OCI-LY1 (cell line): ENCODE measurements around the gene TRAPPC1.
"Not testable (repeated sequence)": the region's sequence is repeated elsewhere in the genome, so short reads cannot be mapped to it uniquely, and the experiment has no call there.

Experiments used
- H2AFZ ChIP-seq: fragments of 200-600 bp; sonication (generic), shearing (Covaris generic); 2 replicates; pipeline ENCODE4 v1.6.0; 2014; ENCODE audit warnings: antibody characterized with exemption, mild to moderate bottlenecking, low read length
- H3F3A ChIP-seq: fragments of 200-600 bp; sonication (generic), shearing (Covaris generic); 2 replicates; pipeline ENCODE4 v1.6.0; 2014; ENCODE audit warnings: mild to moderate bottlenecking, antibody characterized with exemption, low read length, moderate library complexity; ENCODE audit not compliant: insufficient read depth
- H3K27ac ChIP-seq: fragments of 200-600 bp; sonication (generic); 2 replicates; pipeline ENCODE4 v1.5.1; 2014; ENCODE audit warnings: low read length, mixed run types, mild to moderate bottlenecking, low read depth; ENCODE audit not compliant: poor library complexity, severe bottlenecking
- H3K27me3 ChIP-seq: fragments of 200-600 bp; sonication (generic); 2 replicates; pipeline ENCODE4 v1.6.0; 2014; ENCODE audit warnings: antibody characterized with exemption, mild to moderate bottlenecking, low read length, moderate library complexity; ENCODE audit not compliant: insufficient read depth
- H3K36me3 ChIP-seq: fragments of 200-600 bp; sonication (generic); 2 replicates; pipeline ENCODE4 v1.6.1; 2014; ENCODE audit warnings: mild to moderate bottlenecking, antibody characterized with exemption, low read length, moderate library complexity, mixed read lengths; ENCODE audit not compliant: insufficient read depth
- H3K4me1 ChIP-seq: fragments of 200-600 bp; sonication (generic); 2 replicates; pipeline ENCODE4 v1.5.1; 2014; ENCODE audit warnings: mild to moderate bottlenecking, low read length, moderate library complexity; ENCODE audit not compliant: insufficient read depth, severe bottlenecking
- H3K4me2 ChIP-seq: fragments of 200-600 bp; sonication (generic), shearing (Covaris generic); 2 replicates; pipeline ENCODE4 v1.6.1; 2014; ENCODE audit warnings: low read length
- H3K4me3 ChIP-seq: fragments of 200-600 bp; sonication (generic); 2 replicates; pipeline ENCODE4 v1.5.1; 2014; ENCODE audit warnings: low read length, low read depth, mild to moderate bottlenecking, mixed read lengths; ENCODE audit not compliant: poor library complexity, severe bottlenecking
- H3K79me2 ChIP-seq: fragments of 200-600 bp; shearing (Covaris generic); 2 replicates; pipeline ENCODE4 v1.6.1; 2016; ENCODE audit warnings: mixed run types, low read length, mixed read lengths; ENCODE audit not compliant: insufficient read depth
- H3K9ac ChIP-seq: fragments of 200-600 bp; sonication (generic), shearing (Covaris generic); 2 replicates; pipeline ENCODE4 v1.6.1; 2014; ENCODE audit warnings: mild to moderate bottlenecking, low read length, mixed read lengths
- H3K9me2 ChIP-seq: fragments of 200-600 bp; sonication (generic), shearing (Covaris generic); 2 replicates; pipeline ENCODE4 v1.6.1; 2014; ENCODE audit warnings: low read depth, mild to moderate bottlenecking, low read length, mixed read lengths
- H3K9me3 ChIP-seq: fragments of 200-600 bp; shearing (Covaris generic); 2 replicates; pipeline ENCODE4 v1.6.1; 2014; ENCODE audit warnings: low read length, mixed read lengths
- H4K20me1 ChIP-seq: fragments of 200-600 bp; sonication (generic), shearing (Covaris generic); 2 replicates; pipeline ENCODE4 v1.6.0; 2016; ENCODE audit warnings: mild to moderate bottlenecking, low read length; ENCODE audit not compliant: insufficient read depth
- CTCF ChIP-seq: fragments of 200-600 bp; sonication (generic), shearing (Covaris generic); IDR thresholded peaks from 2 replicates; pipeline ENCODE4 v1.5.1; 2017; ENCODE audit warnings: mild to moderate bottlenecking, antibody characterized with exemption, low read length, moderate library complexity, mixed read lengths
- EZH2 ChIP-seq: fragments of 200-600 bp; sonication (generic), shearing (Covaris generic); IDR thresholded peaks from 2 replicates; pipeline ENCODE4 v1.8.0; 2017; ENCODE audit warnings: borderline replicate concordance, mixed run types, mild to moderate bottlenecking, antibody characterized with exemption, low read length, moderate library complexity, mixed read lengths

The TRAPPC1 gene

GRCh38 chr17:7959503-7960253 lies 27.9 kb upstream of the TRAPPC1 start:
- Histone ChIP-seq H3K27ac (no peak overlapping the region), H3K27me3 (no peaks in the 10 kb centered on the region), H3K79me2 (no peaks in the 10 kb centered on the region), H3K9me3 (no peaks in the 10 kb centered on the region), H3K36me3 (no peaks in the 10 kb centered on the region; the same call in 1 of the 2 replicates), H4K20me1 (no peaks in the 10 kb centered on the region), H3F3A (no peaks in the 10 kb centered on the region), H2AFZ (no peak overlapping the region), H3K4me3 (no peak overlapping the region), H3K9ac (no peak overlapping the region), H3K9me2 (no peaks in the 10 kb centered on the region), H3K4me1 (no peaks in the 10 kb centered on the region), H3K4me2 (no peak overlapping the region)
- TF ChIP-seq CTCF, result no peak
- TF ChIP-seq EZH2, result no peak

GRCh38 chr17:7956228-7956965 lies 24.7 kb upstream of the TRAPPC1 start:
- H3K27ac ChIP-seq, result no peak overlapping the region
- no peak overlapping the region for H3K4me2 ChIP-seq
- TF ChIP-seq CTCF, result no peak
- no peak for TF ChIP-seq EZH2
- no peak overlapping the region for H2AFZ ChIP-seq
- H3K9me3 ChIP-seq, result no peaks in the 10 kb centered on the region
- no peaks in the 10 kb centered on the region for H4K20me1 ChIP-seq
- H3K27me3 ChIP-seq, result no peaks in the 10 kb centered on the region
- H3K4me3 ChIP-seq, result no peak overlapping the region
- no peaks in the 10 kb centered on the region for H3K36me3 ChIP-seq
- H3F3A ChIP-seq, result no peaks in the 10 kb centered on the region
- no peak overlapping the region for H3K9ac ChIP-seq
- H3K79me2 ChIP-seq, result no peaks in the 10 kb centered on the region
- H3K4me1 ChIP-seq, result no peaks in the 10 kb centered on the region
- H3K9me2 ChIP-seq, result no peaks in the 10 kb centered on the region

GRCh38 chr17:7955414-7956227 lies 23.9 kb upstream of the TRAPPC1 start:
- Histone ChIP-seq H3K9me3 (no peaks in the 10 kb centered on the region), H3K27me3 (no peaks in the 10 kb centered on the region), H3K27ac (no peak overlapping the region), H3K4me3 (no peak overlapping the region), H3K79me2 (no peaks in the 10 kb centered on the region), H3K36me3 (0 out of 2 replicates have a peak, but pooled peaks cover under 1% of the 10 kb centered on the region), H4K20me1 (no peaks in the 10 kb centered on the region), H3K4me2 (no peak overlapping the region), H2AFZ (no peak overlapping the region), H3K4me1 (no peaks in the 10 kb centered on the region), H3K9me2 (no peaks in the 10 kb centered on the region), H3F3A (no peaks in the 10 kb centered on the region), H3K9ac (no peak overlapping the region)
- TF ChIP-seq EZH2, result no peak
- no peak for TF ChIP-seq CTCF

GRCh38 chr17:7953266-7953665 lies 21.5 kb upstream of the TRAPPC1 start:
- H3K4me3 ChIP-seq, H3K4me2 ChIP-seq, H3K79me2 ChIP-seq, H3K4me1 ChIP-seq, H3K27me3 ChIP-seq, H3K9me3 ChIP-seq, H3K9ac ChIP-seq, H3K27ac ChIP-seq, H3K9me2 ChIP-seq, H2AFZ ChIP-seq, H4K20me1 ChIP-seq, H3F3A ChIP-seq: not testable (repeated sequence)
- H3K36me3 ChIP-seq, result peaks cover 24% of the 10 kb centered on the region
